Subcutaneous abdominal adipose tissue (tissue), 5 donors: ENCODE data around the gene CELSR1.
A peak's percentile ranks its signal among the peaks of the same experiment; 100 is the strongest.

Experiments used
- H3K27ac ChIP-seq: one replicate; pipeline ENCODE4 v1.7.0; 2013; ENCODE audit warnings: low read depth, mild to moderate bottlenecking, inconsistent platforms, low read length, moderate library complexity
- H3K27me3 ChIP-seq, 5 donors: one replicate each; pipeline ENCODE4 v1.7.0; 2013; ENCODE audit warnings: low read length in 5 of 5, inconsistent platforms in 1 of 5; ENCODE audit not compliant: control insufficient read depth in 5 of 5, insufficient read depth in 4 of 5
- H3K36me3 ChIP-seq, 5 donors: one replicate each; pipeline ENCODE4 v1.7.0; 2013; ENCODE audit warnings: low read length in 5 of 5; ENCODE audit not compliant: control insufficient read depth in 5 of 5, insufficient read depth in 5 of 5
- H3K4me1 ChIP-seq, 5 donors: one replicate each; pipeline ENCODE4 v1.7.0; 2013; ENCODE audit warnings: low read length in 5 of 5, mild to moderate bottlenecking in 3 of 5, moderate library complexity in 1 of 5; ENCODE audit not compliant: control insufficient read depth in 5 of 5, insufficient read depth in 5 of 5
- H3K4me3 ChIP-seq, 5 donors: one replicate each; pipeline ENCODE4 v1.7.0; 2013; ENCODE audit warnings: low read length in 5 of 5, low read depth in 1 of 5
- H3K9ac ChIP-seq, 5 donors: one replicate each; pipeline ENCODE4 v1.7.0; 2013; ENCODE audit warnings: low read length in 5 of 5, mild to moderate bottlenecking in 4 of 5, moderate library complexity in 3 of 5
- H3K9me3 ChIP-seq, 5 donors: one replicate each; pipeline ENCODE4 v1.7.0; 2013; ENCODE audit warnings: low read length in 5 of 5; ENCODE audit not compliant: control insufficient read depth in 5 of 5
- donor health status: healthy.
- donor health status: healthy.
- donor health status: healthy.
- donor health status: healthy.
- donor health status: healthy.

CELSR1 gene

GRCh38 chr22:46580940-46581537 lies 43.6 kb upstream of the CELSR1 start:
- H3K4me3 ChIP-seq = no peak overlapping the region
- no peaks in the 10 kb centered on the region for H3K36me3 ChIP-seq
- no peaks in the 10 kb centered on the region for H3K9me3 ChIP-seq
- H3K27me3 ChIP-seq = no peaks in the 10 kb centered on the region
- H3K4me1 ChIP-seq = peaks cover 20 to 70% (median 58%) of the 10 kb centered on the region in 5 donors
- H3K9ac ChIP-seq = no peak overlapping the region
- no peak overlapping the region for H3K27ac ChIP-seq

GRCh38 chr22:46579751-46580449 lies 42.5 kb upstream of the CELSR1 start:
- Histone ChIP-seq H3K4me1 (peaks cover 20 to 69% (median 66%) of the 10 kb centered on the region in 5 donors), H3K36me3 (no peaks in the 10 kb centered on the region), H3K4me3 (peak overlapping the region in 1 of 5 donors; percentile 48), H3K9me3 (no peaks in the 10 kb centered on the region), H3K27me3 (no peaks in the 10 kb centered on the region), H3K9ac (peak overlapping the region in 2 of 5 donors; percentile 59 to 67), H3K27ac (peak overlapping the region; percentile 65)

- H3K27me3 ChIP-seq = no peaks in the 10 kb centered on the region
- H3K9ac ChIP-seq = peak overlapping the region in 4 of 5 donors; percentile 59 to 83 (median 64)
- H3K4me3 ChIP-seq = peak overlapping the region; percentile 48 to 78 (median 76)
- H3K27ac ChIP-seq = peak overlapping the region; percentile 65
- no peaks in the 10 kb centered on the region for H3K9me3 ChIP-seq
- peaks cover 20 to 61% (median 57%) of the 10 kb centered on the region in 5 donors for H3K4me1 ChIP-seq
- H3K36me3 ChIP-seq = no peaks in the 10 kb centered on the region
Observed at GRCh38 chr22:46578824-46579561, 41.6 kb upstream of the CELSR1 start.

GRCh38 chr22:46578251-46578823 lies 40.9 kb upstream of the CELSR1 start:
- Histone ChIP-seq H3K4me1 (peaks cover 20 to 61% (median 57%) of the 10 kb centered on the region in 5 donors), H3K4me3 (peak overlapping the region; percentile 37 to 78 (median 76)), H3K9me3 (no peaks in the 10 kb centered on the region), H3K27ac (peak overlapping the region; percentile 65), H3K36me3 (no peaks in the 10 kb centered on the region), H3K9ac (peak overlapping the region; percentile 17 to 83 (median 62)), H3K27me3 (no peaks in the 10 kb centered on the region)

- peak overlapping the region; percentile 59 to 78 (median 76) for H3K4me3 ChIP-seq
- peak overlapping the region; percentile 65 for H3K27ac ChIP-seq
- no peaks in the 10 kb centered on the region for H3K36me3 ChIP-seq
- H3K27me3 ChIP-seq = no peaks in the 10 kb centered on the region
- H3K4me1 ChIP-seq = peaks cover 20 to 61% (median 57%) of the 10 kb centered on the region in 5 donors
- H3K9me3 ChIP-seq = no peaks in the 10 kb centered on the region
- H3K9ac ChIP-seq = peak overlapping the region; percentile 26 to 83 (median 62)
Observed at GRCh38 chr22:46577368-46578249, 40.2 kb upstream of the CELSR1 start.

- Histone ChIP-seq H3K9me3 (peaks cover 0 to 6% (median 5%) of the 10 kb centered on the region in 5 donors), H3K9ac (peak overlapping the region in 2 of 5 donors; percentile 37 to 71), H3K4me3 (peak overlapping the region in 4 of 5 donors; percentile 58 to 77 (median 68)), H3K27ac (no peak overlapping the region), H3K4me1 (peaks cover 20 to 56% (median 49%) of the 10 kb centered on the region in 5 donors), H3K36me3 (no peaks in the 10 kb centered on the region), H3K27me3 (no peaks in the 10 kb centered on the region)
Observed at GRCh38 chr22:46576556-46577367, 39.3 kb upstream of the CELSR1 start.

- Histone ChIP-seq H3K27ac (no peak overlapping the region), H3K4me1 (peaks cover 16 to 49% (median 42%) of the 10 kb centered on the region in 5 donors), H3K9me3 (peaks cover 0 to 11% (median 10%) of the 10 kb centered on the region in 5 donors), H3K27me3 (no peaks in the 10 kb centered on the region), H3K36me3 (no peaks in the 10 kb centered on the region), H3K4me3 (peak overlapping the region; percentile 44 to 67 (median 59)), H3K9ac (peak overlapping the region in 2 of 5 donors; percentile 37 to 71)
Observed at GRCh38 chr22:46575911-46576555, 38.6 kb upstream of the CELSR1 start.

GRCh38 chr22:46574993-46575910 lies 37.8 kb upstream of the CELSR1 start:
- no peak overlapping the region for H3K4me3 ChIP-seq
- no peaks in the 10 kb centered on the region for H3K36me3 ChIP-seq
- H3K27ac ChIP-seq = no peak overlapping the region
- peaks cover 0 to 11% (median 10%) of the 10 kb centered on the region in 5 donors for H3K9me3 ChIP-seq
- H3K4me1 ChIP-seq = peaks cover 16 to 43% (median 37%) of the 10 kb centered on the region in 5 donors
- H3K9ac ChIP-seq = no peak overlapping the region
- no peaks in the 10 kb centered on the region for H3K27me3 ChIP-seq
